ENCODE data around the gene LENEP. TPM values are rescaled to one million over a fixed set of nuclear protein-coding genes. Genes with fewer than 3 reads are reported as not detected.

The LENEP gene
- total RNA-seq, 1 donor from 2014 or later = not detected

- H4K20me1 ChIP-seq (ENCODE audit: low read depth) = peaks cover 20% of the 10 kb centered on the region
- no peaks in the 10 kb centered on the region for H3K9me3 Mint-ChIP-seq
- H3K79me2 ChIP-seq (ENCODE audit: low read depth) = peaks cover 16% of the 10 kb centered on the region
- no peak overlapping the region for H3K4me2 ChIP-seq
- H3K9ac ChIP-seq = no peak overlapping the region
- peak overlapping the region; percentile 85 for H3K27ac Mint-ChIP-seq
- no peaks in the 10 kb centered on the region for H3K27me3 ChIP-seq
- H3K36me3 ChIP-seq = peaks cover 3% of the 10 kb centered on the region
- no peaks in the 10 kb centered on the region for H3K9me3 ChIP-seq (ENCODE audit: low read depth)
- no peak overlapping the region for H3K4me3 ChIP-seq
- no peak overlapping the region for H3K4me3 Mint-ChIP-seq
- no peaks in the 10 kb centered on the region for H3K4me1 ChIP-seq
- H3K27me3 Mint-ChIP-seq (ENCODE audit: insufficient read depth, low read depth) = peaks cover 18% of the 10 kb centered on the region
- no peak overlapping the region for H2AFZ ChIP-seq (replicated peaks)
- peaks cover 12% of the 10 kb centered on the region for H3K36me3 Mint-ChIP-seq
- no peak overlapping the region for H3K27ac ChIP-seq
- peaks cover 20% of the 10 kb centered on the region for H3K4me1 Mint-ChIP-seq
- H3F3A ChIP-seq (ENCODE audit: low read depth) = peaks cover 11% of the 10 kb centered on the region
- DNase-seq (ENCODE audit: low spot score) = no peak
- peak; percentile 13 for TF ChIP-seq CTCF (IDR thresholded peaks at IDR 0.05)
- no peak for TF ChIP-seq EZH2phosphoT487 (IDR thresholded peaks at IDR 0.05)
- no peak for TF ChIP-seq EZH2 (IDR thresholded peaks at IDR 0.05)
These were observed 440 bp upstream of the LENEP start for GRCh38 chr1:154992721-154993571.

DNA sequence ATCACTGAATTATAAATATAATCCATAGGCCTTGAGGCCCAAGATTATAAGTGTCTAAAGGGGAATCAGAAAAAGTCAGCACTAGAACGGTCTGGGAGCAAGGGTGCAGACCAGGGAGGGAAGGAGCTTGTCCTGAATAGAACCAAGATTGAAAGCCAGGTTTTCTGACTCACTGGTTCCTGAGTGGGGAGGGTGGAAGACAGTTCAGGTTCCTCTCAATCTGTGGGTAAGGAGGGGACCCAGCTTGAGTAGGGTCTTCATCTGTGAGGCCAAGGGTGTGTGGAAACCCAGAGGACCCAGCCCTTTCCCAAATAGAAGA is 842 bp downstream of the LENEP start:
- Mint-ChIP-seq H3K27ac (no peak overlapping the region), H3K4me3 (no peak overlapping the region), H3K27me3 (ENCODE audit: insufficient read depth, low read depth) (peaks cover 14% of the 10 kb centered on the region), H3K9me3 (no peaks in the 10 kb centered on the region), H3K36me3 (peaks cover 5% of the 10 kb centered on the region), H3K4me1 (peaks cover 24% of the 10 kb centered on the region)
- H3K4me1 ChIP-seq = peaks cover 3% of the 10 kb centered on the region
- no peaks in the 10 kb centered on the region for H3K36me3 ChIP-seq
- H3K9ac ChIP-seq = no peak overlapping the region
- no peaks in the 10 kb centered on the region for H3K9me3 ChIP-seq (ENCODE audit: low read depth)
- H3K4me2 ChIP-seq = no peak overlapping the region
- H3F3A ChIP-seq (ENCODE audit: low read depth) = peaks cover 24% of the 10 kb centered on the region
- no peak overlapping the region for H2AFZ ChIP-seq (replicated peaks)
- H3K27me3 ChIP-seq = no peaks in the 10 kb centered on the region
- no peak overlapping the region for H3K27ac ChIP-seq
- no peak for TF ChIP-seq EZH2phosphoT487 (IDR thresholded peaks at IDR 0.05)
- no peak for TF ChIP-seq CTCF (IDR thresholded peaks at IDR 0.05)
- TF ChIP-seq EZH2 (IDR thresholded peaks at IDR 0.05) = no peak
- peaks cover 3% of the 10 kb centered on the region for H3K79me2 ChIP-seq (ENCODE audit: low read depth)
- peaks cover 9% of the 10 kb centered on the region for H4K20me1 ChIP-seq (ENCODE audit: low read depth)
- no peak overlapping the region for H3K4me3 ChIP-seq
- no peak for DNase-seq (ENCODE audit: low spot score)

GRCh38 chr1:154994591-154994990 is 1.2 kb downstream of the LENEP start:
- Histone ChIP-seq H3K9me3 (ENCODE audit: low read depth) (no peaks in the 10 kb centered on the region), H4K20me1 (ENCODE audit: low read depth) (peaks cover 5% of the 10 kb centered on the region), H3F3A (ENCODE audit: low read depth) (peaks cover 26% of the 10 kb centered on the region), H3K27ac (no peak overlapping the region), H3K9ac (no peak overlapping the region), H3K4me2 (no peak overlapping the region), H3K4me3 (no peak overlapping the region), H3K36me3 (no peaks in the 10 kb centered on the region), H3K4me1 (peaks cover 3% of the 10 kb centered on the region), H3K27me3 (no peaks in the 10 kb centered on the region), H2AFZ (replicated peaks) (no peak overlapping the region), H3K79me2 (ENCODE audit: low read depth) (no peaks in the 10 kb centered on the region)
- no peak for DNase-seq (ENCODE audit: low spot score)
- H3K36me3 Mint-ChIP-seq = peaks cover 4% of the 10 kb centered on the region
- H3K4me3 Mint-ChIP-seq = no peak overlapping the region
- TF ChIP-seq EZH2phosphoT487 (IDR thresholded peaks at IDR 0.05) = no peak
- TF ChIP-seq CTCF (IDR thresholded peaks at IDR 0.05) = no peak
- no peak for TF ChIP-seq EZH2 (IDR thresholded peaks at IDR 0.05)
- H3K27me3 Mint-ChIP-seq (ENCODE audit: insufficient read depth, low read depth) = peaks cover 14% of the 10 kb centered on the region
- H3K27ac Mint-ChIP-seq = peak overlapping the region; percentile 44
- peaks cover 24% of the 10 kb centered on the region for H3K4me1 Mint-ChIP-seq
- no peaks in the 10 kb centered on the region for H3K9me3 Mint-ChIP-seq

Measured in neural progenitor cell (in vitro differentiated cells).